Measurements from ENCODE around the gene RELT.

GRCh38 chr11:73415854-73416615 is 39.8 kb downstream of the RELT start:
- TF ChIP-seq, protein P1, sequence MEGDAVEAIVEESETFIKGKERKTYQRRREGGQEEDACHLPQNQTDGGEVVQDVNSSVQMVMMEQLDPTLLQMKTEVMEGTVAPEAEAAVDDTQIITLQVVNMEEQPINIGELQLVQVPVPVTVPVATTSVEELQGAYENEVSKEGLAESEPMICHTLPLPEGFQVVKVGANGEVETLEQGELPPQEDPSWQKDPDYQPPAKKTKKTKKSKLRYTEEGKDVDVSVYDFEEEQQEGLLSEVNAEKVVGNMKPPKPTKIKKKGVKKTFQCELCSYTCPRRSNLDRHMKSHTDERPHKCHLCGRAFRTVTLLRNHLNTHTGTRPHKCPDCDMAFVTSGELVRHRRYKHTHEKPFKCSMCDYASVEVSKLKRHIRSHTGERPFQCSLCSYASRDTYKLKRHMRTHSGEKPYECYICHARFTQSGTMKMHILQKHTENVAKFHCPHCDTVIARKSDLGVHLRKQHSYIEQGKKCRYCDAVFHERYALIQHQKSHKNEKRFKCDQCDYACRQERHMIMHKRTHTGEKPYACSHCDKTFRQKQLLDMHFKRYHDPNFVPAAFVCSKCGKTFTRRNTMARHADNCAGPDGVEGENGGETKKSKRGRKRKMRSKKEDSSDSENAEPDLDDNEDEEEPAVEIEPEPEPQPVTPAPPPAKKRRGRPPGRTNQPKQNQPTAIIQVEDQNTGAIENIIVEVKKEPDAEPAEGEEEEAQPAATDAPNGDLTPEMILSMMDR (IDR thresholded peaks at IDR 0.05), result no peak
- no peak for TF ChIP-seq POLR2A (IDR thresholded peaks at IDR 0.05)

Data from ovary (tissue), 3 donors.